ENCODE measurements around the gene TMEM59.
"Not testable (repeated sequence)": the region's sequence is repeated elsewhere in the genome, so short reads cannot be mapped to it uniquely, and the experiment has no call there.

The TMEM59 gene

DNA sequence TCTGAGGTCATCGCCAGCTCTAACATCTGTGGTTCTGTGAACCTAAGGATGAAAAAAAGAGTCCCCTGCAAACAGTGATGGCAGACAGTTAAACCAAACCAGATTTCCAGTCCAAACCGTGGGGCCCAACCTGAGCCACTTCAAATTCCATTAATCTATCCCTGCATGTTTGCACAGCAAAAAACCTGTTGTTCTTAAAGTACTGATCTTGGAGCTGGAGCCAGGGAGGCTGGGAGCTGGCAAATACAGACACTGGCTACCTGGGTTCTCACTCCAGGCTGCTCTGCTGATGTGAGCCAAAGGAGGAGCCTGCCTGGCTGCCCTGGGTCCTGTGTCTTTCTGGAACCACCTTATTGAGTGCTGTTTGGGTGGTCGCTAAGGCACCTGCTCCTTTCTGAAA is 51.4 kb downstream of the TMEM59 start:
- peak in 1 of 42 donors; percentile 9 for DNase-seq
- intact Hi-C loops (cut with DNase I) = no loop called here

DNA sequence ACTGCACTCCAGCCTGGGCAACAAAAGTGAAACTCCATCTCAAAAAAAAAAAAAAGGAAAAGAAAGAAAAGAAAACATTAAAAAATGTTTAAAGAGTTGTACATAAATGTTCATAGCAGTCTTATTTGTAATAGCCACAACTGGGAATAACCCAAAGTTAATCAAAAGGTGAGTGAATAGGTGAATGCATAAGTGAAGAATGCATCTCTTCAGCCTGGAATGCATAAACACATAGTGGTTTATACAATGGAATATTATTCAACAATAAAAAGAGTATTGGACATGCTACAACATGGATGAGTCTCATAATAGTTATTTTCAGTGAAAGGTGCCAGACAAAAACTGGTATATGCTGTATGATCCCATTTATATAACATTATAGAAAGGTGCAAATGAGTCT is 53.1 kb downstream of the TMEM59 start:
- no peak for DNase-seq
- intact Hi-C loops (cut with DNase I) = no loop called here

GRCh38 chr1:53998223-53998622 is 54.8 kb downstream of the TMEM59 start:
- DNase-seq = no peak

GRCh38 chr1:53995683-53996082 is 57.3 kb downstream of the TMEM59 start:
- intact Hi-C loops (cut with DNase I) = no loop called here
- no peak for DNase-seq

More at GRCh38 chr1:53998223-53998622, 54.8 kb downstream of the TMEM59 start:
- intact Hi-C loops (cut with DNase I) = no loop called here

- intact Hi-C loops (cut with DNase I); DNase-seq: not testable (repeated sequence)
Measured at GRCh38 chr1:53994516-53994915, 58.5 kb downstream of the TMEM59 start.

- DNase-seq = peak in 10 of 42 donors; percentile 10 to 53 (median 20)
- intact Hi-C loops (cut with DNase I) = no loop called here
Measured at GRCh38 chr1:53992085-53992874, 60.7 kb downstream of the TMEM59 start.

DNA sequence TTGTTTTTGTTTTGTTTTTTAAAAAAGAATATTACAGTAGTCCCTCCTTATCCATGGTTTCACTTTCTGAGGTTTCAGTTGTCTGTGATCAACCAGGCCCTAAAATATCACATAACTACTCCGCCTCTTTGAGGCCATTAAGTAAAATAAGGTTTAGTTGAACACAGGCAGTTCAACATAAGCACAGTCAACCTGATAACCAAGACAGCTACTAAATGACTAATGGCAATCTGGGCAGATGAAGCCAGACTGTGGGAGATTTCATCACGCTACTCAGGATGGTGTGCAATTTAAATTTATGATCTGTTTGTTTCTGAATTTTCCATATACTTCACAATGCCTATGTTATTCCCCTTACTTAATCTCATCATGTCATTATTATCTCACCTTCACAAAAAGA is 65.1 kb downstream of the TMEM59 start:
- DNase-seq = no peak
- intact Hi-C loops (cut with DNase I) = no loop called here

- intact Hi-C loops (cut with DNase I) = no loop called here
- DNase-seq = peak in 1 of 42 donors; percentile 6
Measured at GRCh38 chr1:53986458-53986857, 66.5 kb downstream of the TMEM59 start.

DNA sequence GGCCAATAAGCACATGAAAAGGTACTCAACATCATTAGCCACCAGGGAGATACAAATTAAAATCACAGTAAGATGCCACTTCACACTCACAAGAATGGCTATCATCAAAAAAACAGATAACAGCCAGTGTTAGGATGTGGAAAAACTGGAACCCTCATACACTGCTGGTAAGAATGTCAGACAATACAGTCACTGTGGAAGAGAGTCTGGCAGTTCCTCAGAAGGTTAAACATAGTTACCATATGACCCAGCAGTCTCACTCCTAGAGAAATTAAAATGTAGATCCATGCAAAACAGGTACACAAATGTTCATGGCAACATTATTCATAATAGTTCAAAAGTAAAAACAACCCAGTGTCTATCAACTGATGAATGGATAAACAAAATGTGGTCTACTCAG is 68.3 kb downstream of the TMEM59 start:
- DNase-seq = no peak
- intact Hi-C loops (cut with DNase I) = no loop called here

DNA sequence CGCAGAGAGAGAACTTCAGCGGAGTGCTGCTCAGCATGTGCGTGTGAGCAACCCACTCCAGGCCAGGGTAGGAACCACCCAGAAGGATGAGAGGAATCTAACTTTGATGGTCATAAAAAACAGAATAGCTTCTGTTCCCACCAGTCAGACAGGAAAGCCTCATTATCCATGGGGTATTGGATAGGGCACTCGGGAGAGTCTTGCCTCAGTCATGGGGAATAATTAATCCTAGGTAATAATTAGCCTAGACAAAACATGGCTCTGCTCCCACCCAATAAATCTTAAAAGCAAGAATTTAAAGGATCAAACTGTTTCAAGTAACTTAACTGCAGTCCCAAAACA is 70.3 kb downstream of the TMEM59 start:
- intact Hi-C loops (cut with DNase I) = no loop called here
- DNase-seq = no peak

DNA sequence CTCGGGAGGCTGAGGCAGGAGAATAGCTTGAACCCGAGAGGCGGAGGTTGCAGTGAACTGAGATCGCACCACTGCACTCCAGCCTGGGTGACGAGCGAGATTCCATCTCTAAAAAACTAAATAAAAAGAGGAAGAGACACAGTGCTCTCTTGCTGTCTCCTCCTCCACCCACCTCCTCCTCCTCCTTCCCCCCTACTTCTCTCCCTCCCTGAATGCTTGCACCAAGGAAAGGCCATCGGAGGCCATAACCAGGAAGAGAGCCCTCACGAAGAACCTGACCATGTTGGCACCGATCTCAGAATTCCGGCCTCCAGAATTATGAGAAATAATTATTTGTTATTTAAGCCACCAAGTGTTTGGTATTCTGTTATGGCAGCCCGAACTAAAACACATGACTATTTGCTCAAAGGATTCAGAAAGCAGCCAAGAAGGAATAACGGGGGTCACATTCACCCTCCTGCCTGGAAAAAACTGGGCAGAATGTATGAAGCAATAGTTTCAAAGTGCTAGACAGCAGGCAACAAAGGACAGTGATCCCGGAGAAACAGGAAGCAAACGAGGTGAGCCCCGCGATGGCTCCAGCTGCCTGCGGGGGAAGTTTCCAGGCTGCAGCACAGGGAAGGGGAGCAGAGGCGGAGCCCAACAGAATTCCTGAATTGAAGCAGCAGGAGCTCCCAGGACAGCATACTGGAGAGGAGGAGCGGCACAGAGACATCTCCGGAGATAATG is 70.8 kb downstream of the TMEM59 start:
- intact Hi-C loops (cut with DNase I) = no loop called here
- DNase-seq = peak in 41 of 42 donors; percentile 24 to 79 (median 55)

- intact Hi-C loops (cut with DNase I) = no loop called here
- no peak for DNase-seq
Measured at GRCh38 chr1:53981220-53981619, 71.8 kb downstream of the TMEM59 start.

- DNase-seq = peak in 9 of 42 donors; percentile 14 to 29 (median 23)
- intact Hi-C loops (cut with DNase I) = no loop called here
Measured at GRCh38 chr1:53979712-53980450, 73.1 kb downstream of the TMEM59 start.

Data from head of caudate nucleus (tissue), 42 donors.